CD14-positive monocyte (primary cell): Measurements from ENCODE around the gene MPRIP. TPM values are rescaled to one million over a fixed set of nuclear protein-coding genes. Genes with fewer than 3 reads are reported as not detected.

Experiments
- DNase-seq, 3 donors: peaks; one replicate each; pipeline ENCODE4 v3.0.0-alpha.2; 2011 to 2022
- H2AFZ ChIP-seq: 2 replicates; pipeline ENCODE4 v1.6.0; 2012; ENCODE audit warnings: mild to moderate bottlenecking, low read depth, low read length, inconsistent platforms; ENCODE audit not compliant: insufficient read depth, poor library complexity, severe bottlenecking
- H3K27ac ChIP-seq, 2 donors: 1 replicate in 1 of 2; 2 replicates in 1 of 2; pipeline ENCODE4 v1.5.1; 2012 to 2013; ENCODE audit warnings: low read length in 2 of 2, control low read depth in 1 of 2, inconsistent platforms in 1 of 2, low read depth in 1 of 2, mild to moderate bottlenecking in 1 of 2
- H3K27me3 ChIP-seq, 2 donors: one replicate each; pipeline versions ENCODE4 v1.6.0 to v1.6.1; 2011 to 2013; ENCODE audit warnings: low read length in 2 of 2; ENCODE audit not compliant: control insufficient read depth in 2 of 2, insufficient read depth in 2 of 2
- H3K36me3 ChIP-seq, 2 donors: replicated peaks in 1 of 2; 1 replicate in 1 of 2; 2 replicates in 1 of 2; pipeline versions ENCODE4 v1.5.1 to v1.6.1; 2012 to 2013; ENCODE audit warnings: low read length in 2 of 2, control low read depth in 1 of 2, inconsistent platforms in 1 of 2, mild to moderate bottlenecking in 1 of 2; ENCODE audit not compliant: insufficient read depth in 2 of 2, control insufficient read depth in 1 of 2
- H3K4me1 ChIP-seq, 2 donors: 1 replicate in 1 of 2; 2 replicates in 1 of 2; pipeline versions ENCODE4 v1.5.1 to v1.6.1; 2012 to 2013; ENCODE audit warnings: low read length in 2 of 2, control low read depth in 1 of 2, inconsistent platforms in 1 of 2, mild to moderate bottlenecking in 1 of 2, moderate library complexity in 1 of 2; ENCODE audit not compliant: insufficient read depth in 2 of 2, control insufficient read depth in 1 of 2
- H3K4me2 ChIP-seq: replicated peaks from 2 replicates; pipeline ENCODE3; 2012; ENCODE audit warnings: low read length, moderate library complexity, mild to moderate bottlenecking; ENCODE audit not compliant: poor library complexity, severe bottlenecking; ENCODE audit errors: extremely low read depth
- H3K4me3 ChIP-seq, 3 experiments: fragments of 200-600 bp in 1 of 3; sonication (generic) in 1 of 3; replicated peaks in 1 of 3; 1 replicate in 2 of 3; 2 replicates in 1 of 3; pipeline ENCODE4 v1.5.1; 2011 to 2013; ENCODE audit warnings: low read length in 3 of 3, mild to moderate bottlenecking in 3 of 3, control low read depth in 2 of 3, low read depth in 2 of 3, inconsistent platforms in 1 of 3, moderate library complexity in 1 of 3
- H3K79me2 ChIP-seq: 2 replicates; pipeline ENCODE4 v1.6.0; 2012; ENCODE audit warnings: mild to moderate bottlenecking, control low read depth, inconsistent platforms, low read length, moderate library complexity; ENCODE audit not compliant: insufficient read depth
- H3K9ac ChIP-seq: 2 replicates; pipeline ENCODE4 v1.6.0; 2017; ENCODE audit warnings: low read length, mild to moderate bottlenecking; ENCODE audit not compliant: insufficient read depth, poor library complexity, severe bottlenecking
- H3K9me3 ChIP-seq, 2 donors: replicated peaks in 1 of 2; 1 replicate in 1 of 2; 2 replicates in 1 of 2; pipeline versions ENCODE4 v1.5.1 to v1.6.1; 2012 to 2013; ENCODE audit warnings: low read length in 2 of 2, control low read depth in 1 of 2; ENCODE audit not compliant: control insufficient read depth in 1 of 2, insufficient read depth in 1 of 2
- H4K20me1 ChIP-seq: 2 replicates; pipeline ENCODE4 v1.6.0; 2012; ENCODE audit warnings: mild to moderate bottlenecking, low read length, control low read depth, moderate library complexity; ENCODE audit not compliant: insufficient read depth
- H3K27ac Mint-ChIP-seq, 7 donors: one replicate each; pipeline ENCODE4 v1.8.0; 2020; ENCODE audit warnings: mild to moderate bottlenecking in 7 of 7, mixed read lengths in 7 of 7, moderate library complexity in 6 of 7, inconsistent platforms in 2 of 7
- H3K27me3 Mint-ChIP-seq, 3 donors: one replicate each; pipeline ENCODE4 v1.8.0; 2021 to 2022; ENCODE audit warnings: low read depth in 3 of 3, mild to moderate bottlenecking in 3 of 3, mixed read lengths in 3 of 3, moderate library complexity in 3 of 3, inconsistent platforms in 1 of 3
- H3K36me3 Mint-ChIP-seq, 2 donors: one replicate each; pipeline ENCODE4 v1.8.0; 2020; ENCODE audit warnings: mixed read lengths in 2 of 2, inconsistent platforms in 1 of 2, mild to moderate bottlenecking in 1 of 2
- H3K4me1 Mint-ChIP-seq: one replicate; pipeline ENCODE4 v1.8.0; 2020; ENCODE audit warnings: mild to moderate bottlenecking, mixed read lengths
- H3K4me3 Mint-ChIP-seq, 2 donors: one replicate each; pipeline ENCODE4 v1.8.0; 2020; ENCODE audit warnings: mild to moderate bottlenecking in 2 of 2, mixed read lengths in 2 of 2, moderate library complexity in 1 of 2
- H3K9me3 Mint-ChIP-seq, 7 donors: one replicate each; pipeline ENCODE4 v1.8.0; 2020 to 2022; ENCODE audit warnings: mixed read lengths in 7 of 7, mild to moderate bottlenecking in 6 of 7, moderate library complexity in 6 of 7, inconsistent platforms in 2 of 7
- CTCF ChIP-seq: fragments of 200-600 bp; IDR thresholded peaks from one replicate; pipeline ENCODE4 v1.8.0; 2022; ENCODE audit warnings: antibody characterized with exemption, mild to moderate bottlenecking
- WGBS: methylation state at CpG from one replicate; pipeline ENCODE4 v1.1.5; 2013; ENCODE audit warnings: missing lambda C conversion rate; ENCODE audit not compliant: insufficient coverage; 5-methylcytosine and 5-hydroxymethylcytosine counted together
- intact Hi-C, 2 donors: fragments of 100-400 bp; cut with micrococcal nuclease; formaldehyde crosslinking; loops; one replicate each; pipeline versions ENCODE4 v1.15.0 to v1.15.1; 2023
- polyA plus RNA-seq, 3 donors: library from polyadenylated mRNA; depleted of rRNA in 1 of 3; unstranded in 2 of 3; stranded (reverse) in 1 of 3; fragments of 300-500 nt in 2 of 3; fragments of >200 nt in 1 of 3; fragmentation: Illumina TruSeq in 2 of 3; gene quantifications; 1 replicate in 2 of 3; 2 replicates in 1 of 3; pipeline ENCODE4 v1.2.3, GENCODE V29; 2012 to 2021

MPRIP gene
- polyA plus RNA-seq, 3 donors, result 2.0 to 48.7 (median 2.5) TPM

GRCh38 chr17:17140590-17140980 lies 98.3 kb downstream of the MPRIP start:
- intact Hi-C loops, result no loop called here

GRCh38 chr17:17141279-17141678 lies 99.0 kb downstream of the MPRIP start:
- intact Hi-C loops, result no loop called here
- Mint-ChIP-seq H3K9me3 (peaks cover 0 to 3% (median 0%) of the 10 kb centered on the region in 7 donors), H3K4me3 (no peak overlapping the region), H3K4me1 (peaks cover 11% of the 10 kb centered on the region), H3K27ac (no peak overlapping the region), H3K27me3 (peaks cover 0 to 2% (median 2%) of the 10 kb centered on the region in 3 donors), H3K36me3 (peaks cover 75 to 90% of the 10 kb centered on the region in 2 donors)
- 89% methylated on average over 9 of the region's 12 CpGs for whole genome bisulfite sequencing
- DNase-seq, result no peak
- H3K4me3 ChIP-seq, result no peak overlapping the region
- no peak overlapping the region for H2AFZ ChIP-seq
- no peaks in the 10 kb centered on the region for H3K4me1 ChIP-seq
- peaks cover 49 to 99% of the 10 kb centered on the region in 2 donors for H3K36me3 ChIP-seq
- no peaks in the 10 kb centered on the region for H3K27me3 ChIP-seq
- H3K9me3 ChIP-seq, result no peaks in the 10 kb centered on the region
- H3K79me2 ChIP-seq, result no peaks in the 10 kb centered on the region
- no peak overlapping the region for H3K27ac ChIP-seq
- H4K20me1 ChIP-seq, result no peaks in the 10 kb centered on the region
- no peak overlapping the region for H3K9ac ChIP-seq
- no peak overlapping the region for H3K4me2 ChIP-seq
- TF ChIP-seq CTCF, result no peak

More at GRCh38 chr17:17140590-17140980, 98.3 kb downstream of the MPRIP start:
- peaks cover 11% of the 10 kb centered on the region for H3K4me1 Mint-ChIP-seq
- Histone ChIP-seq H3K4me1 (no peaks in the 10 kb centered on the region), H3K9ac (no peak overlapping the region), H2AFZ (no peak overlapping the region), H3K27ac (no peak overlapping the region), H3K79me2 (no peaks in the 10 kb centered on the region), H3K9me3 (no peaks in the 10 kb centered on the region), H3K27me3 (no peaks in the 10 kb centered on the region), H3K36me3 (peaks cover 53 to 99% of the 10 kb centered on the region in 2 donors), H3K4me2 (no peak overlapping the region), H4K20me1 (no peaks in the 10 kb centered on the region), H3K4me3 (no peak overlapping the region)
- peaks cover 0 to 2% (median 2%) of the 10 kb centered on the region in 3 donors for H3K27me3 Mint-ChIP-seq
- H3K36me3 Mint-ChIP-seq, result peaks cover 76 to 87% of the 10 kb centered on the region in 2 donors
- H3K4me3 Mint-ChIP-seq, result no peak overlapping the region
- H3K9me3 Mint-ChIP-seq, result peaks cover 0 to 3% (median 0%) of the 10 kb centered on the region in 7 donors
- no peak overlapping the region for H3K27ac Mint-ChIP-seq
- no peak for DNase-seq
- WGBS, result 100% methylated on average over 2 of the region's 5 CpGs
- no peak for TF ChIP-seq CTCF
